ENCODE results near the gene FBXO39. TPM values are rescaled to one million over a fixed set of nuclear protein-coding genes. Genes with fewer than 3 reads are reported as not detected.

FBXO39 gene
- total and polyA plus RNA-seq, 9 of the 15 experiments (the other 6 are each of a cell fraction or from before 2014, with no cell fraction given): not detected

- TF ChIP-seq DMBX1 (CRISPR knock-in tag; IDR thresholded peaks at IDR 0.05; ENCODE audit: borderline replicate concordance): no peak
- no peak for TF ChIP-seq CHD4 (IDR thresholded peaks at IDR 0.05; ENCODE audit: insufficient read depth, insufficient replicate concordance, low read depth, low read length, poor library complexity, severe bottlenecking)
- no peak overlapping the region for H3K9ac ChIP-seq (ENCODE audit: insufficient read depth in 1 of 2, low read depth in 2 of 2, low read length in 2 of 2)
- no peak overlapping the region for H3K4me3 ChIP-seq
- no peak for FAIRE-seq
- H3K9me3 ChIP-seq (replicated peaks; ENCODE audit: control insufficient read depth, insufficient read depth, low read depth, low read length): no peaks in the 10 kb centered on the region
- DNase-seq (ENCODE audit: extremely low read depth in 1 of 4, low spot score in 3 of 4): no peak
- no peaks in the 10 kb centered on the region for H3K9me1 ChIP-seq (ENCODE audit: control insufficient read depth, insufficient read depth, low read length)
- in situ Hi-C loops (cut with MboI): no loop called here
- H3K27ac ChIP-seq (ENCODE audit: extremely low read depth, low read depth, low read length): no peak overlapping the region
- no peaks in the 10 kb centered on the region; a peak in 1 of 5 replicates for H3K4me1 ChIP-seq (replicated peaks in 1 of 2; ENCODE audit: control insufficient read depth in 2 of 2, insufficient read depth in 2 of 2, low read length in 2 of 2)
- POLR2A ChIA-PET: interaction anchor here (1.5 kb wide), 1 partner anchor 9 kb away, joined by 3 read pairs; no protein-coding TSS in a partner anchor
- no peaks in the 10 kb centered on the region for H4K20me1 ChIP-seq (replicated peaks; ENCODE audit: control insufficient read depth, insufficient read depth, low read length)
- WGBS (ENCODE audit: insufficient coverage, low coverage, missing lambda C conversion rate): 0% methylated on average over 4 of the region's 4 CpGs
- no peak overlapping the region for H3K4me2 ChIP-seq (ENCODE audit: insufficient read depth, low read length)
- CTCF ChIA-PET (ENCODE audit: low intra/inter-chr PET ratio): no interaction called here
- no peak overlapping the region for H2AFZ ChIP-seq (ENCODE audit: low read depth, low read length)
- H3K27me3 ChIP-seq (ENCODE audit: control insufficient read depth in 2 of 2, insufficient read depth in 2 of 2, low read length in 2 of 2): peaks cover 0 to 3% of the 10 kb centered on the region in 2 experiments; a peak in 2 of 5 replicates
- no peaks in the 10 kb centered on the region for H3K36me3 ChIP-seq (ENCODE audit: control insufficient read depth, insufficient read depth, low read length)
- intact Hi-C loops (cut with micrococcal nuclease): no loop called here
- H3K79me2 ChIP-seq (ENCODE audit: control insufficient read depth, insufficient read depth, low read length): no peaks in the 10 kb centered on the region
- BruUV-seq (replicated peaks): no TSS peak
- ATAC-seq: no peak
Measured at GRCh38 chr17:6789146-6789545, 13.1 kb downstream of the FBXO39 start.

GRCh38 chr17:6793748-6794493 lies 17.9 kb downstream of the FBXO39 start:
- no peak for ATAC-seq
- intact Hi-C loops (cut with micrococcal nuclease) (no loop called here), in situ Hi-C loops (cut with MboI) (no loop called here)
- Histone ChIP-seq H3K4me2 (ENCODE audit: insufficient read depth, low read length) (no peak overlapping the region), H3K4me1 (replicated peaks in 1 of 2; ENCODE audit: control insufficient read depth in 2 of 2, insufficient read depth in 2 of 2, low read length in 2 of 2) (peaks cover 0 to 7% of the 10 kb centered on the region in 2 experiments; a peak in 3 of 5 replicates), H3K36me3 (ENCODE audit: control insufficient read depth, insufficient read depth, low read length) (no peaks in the 10 kb centered on the region), H3K9ac (ENCODE audit: insufficient read depth in 1 of 2, low read depth in 2 of 2, low read length in 2 of 2) (no peak overlapping the region), H3K79me2 (ENCODE audit: control insufficient read depth, insufficient read depth, low read length) (no peaks in the 10 kb centered on the region), H3K27me3 (ENCODE audit: control insufficient read depth in 2 of 2, insufficient read depth in 2 of 2, low read length in 2 of 2) (peaks cover 2 to 11% of the 10 kb centered on the region in 2 experiments; a peak in 4 of 5 replicates), H4K20me1 (replicated peaks; ENCODE audit: control insufficient read depth, insufficient read depth, low read length) (no peaks in the 10 kb centered on the region), H3K27ac (ENCODE audit: extremely low read depth, low read depth, low read length) (no peak overlapping the region), H3K4me3 (no peak overlapping the region), H3K9me1 (ENCODE audit: control insufficient read depth, insufficient read depth, low read length) (no peaks in the 10 kb centered on the region), H2AFZ (ENCODE audit: low read depth, low read length) (no peak overlapping the region), H3K9me3 (replicated peaks; ENCODE audit: control insufficient read depth, insufficient read depth, low read depth, low read length) (no peaks in the 10 kb centered on the region)
- TF ChIP-seq MAFG (tag; conservative IDR thresholded peaks at IDR 0.05): peak; percentile 75
- peak; percentile 70 for TF ChIP-seq C11orf30 (IDR thresholded peaks at IDR 0.05; ENCODE audit: low read depth)
- peak; percentile 67 for TF ChIP-seq MAFF (IDR thresholded peaks at IDR 0.05; ENCODE audit: low read length)
- peak; percentile 34; the same call in 1 of the 2 replicates for TF ChIP-seq BCOR (IDR thresholded peaks at IDR 0.05)
- peak; percentile 69 for TF ChIP-seq MAFK (IDR thresholded peaks at IDR 0.05; ENCODE audit: low read length)
- TF ChIP-seq TOE1 (IDR thresholded peaks at IDR 0.05; ENCODE audit: borderline replicate concordance): no peak
- no peak for TF ChIP-seq TOE1 (CRISPR knock-in tag; IDR thresholded peaks at IDR 0.05; ENCODE audit: borderline replicate concordance, low read depth)
- no peak for TF ChIP-seq ZZZ3 (IDR thresholded peaks at IDR 0.05)
- TF ChIP-seq RBM25 (IDR thresholded peaks at IDR 0.05; ENCODE audit: low read depth, low read length, severe bottlenecking): peak; percentile 60
- TF ChIP-seq ZNF316 (IDR thresholded peaks at IDR 0.05): peak; percentile 78
- no peak for TF ChIP-seq NBN (IDR thresholded peaks at IDR 0.05; ENCODE audit: low read depth)
- no peak for TF ChIP-seq KAT7 (CRISPR knock-in tag; IDR thresholded peaks at IDR 0.05; ENCODE audit: borderline replicate concordance)
- TF ChIP-seq CBX1 (IDR thresholded peaks at IDR 0.05; ENCODE audit: low read depth): no peak
- no peak for TF ChIP-seq HMG20A (CRISPR knock-in tag; conservative IDR thresholded peaks at IDR 0.05)
- WGBS (ENCODE audit: insufficient coverage, low coverage, missing lambda C conversion rate): 0% methylated on average over 4 of the region's 5 CpGs
- POLR2A ChIA-PET: no interaction called here
- CTCF ChIA-PET (ENCODE audit: low intra/inter-chr PET ratio): no interaction called here
- DNase-seq (ENCODE audit: extremely low read depth in 1 of 4, low spot score in 3 of 4): no peak
- BruUV-seq (replicated peaks): no TSS peak
- no peak for FAIRE-seq
